Heart right ventricle (tissue), 16 donors: ENCODE measurements around the gene CTAGE4. TPM values are rescaled to one million over a fixed set of nuclear protein-coding genes. Genes with fewer than 3 reads are reported as not detected.
"Not testable (repeated sequence)": the region's sequence is repeated elsewhere in the genome, so short reads cannot be mapped to it uniquely, and the experiment has no call there.

ENCODE experiments used
- ATAC-seq, 8 donors: fragments of 200-7000 bp; cut with Tn5 transposase; one replicate each; pipeline ENCODE4 v1.9.1; 2020; ENCODE audit warnings: mild to moderate bottlenecking in 8 of 8, moderate library complexity in 8 of 8, moderate number of reproducible peaks in 1 of 8
- DNase-seq, 2 donors: peaks; one replicate each; pipeline ENCODE4 v3.0.0-alpha.2; 2020
- H3K27ac ChIP-seq, 10 donors: fragments of 200-600 bp; sonication (generic) in 2 of 10; one replicate each; pipeline versions ENCODE4 v1.5.0 to v1.8.0; 2020 to 2022; ENCODE audit warnings: mild to moderate bottlenecking in 3 of 10
- H3K27me3 ChIP-seq, 7 donors: fragments of 200-600 bp; one replicate each; pipeline ENCODE4 v1.8.0; 2021 to 2022; ENCODE audit warnings: mild to moderate bottlenecking in 2 of 7
- H3K36me3 ChIP-seq, 9 donors: fragments of 200-600 bp; sonication (generic) in 1 of 9; one replicate each; pipeline versions ENCODE4 v1.5.0 to v1.8.0; 2020 to 2022; ENCODE audit warnings: mild to moderate bottlenecking in 2 of 9
- H3K4me1 ChIP-seq, 9 donors: fragments of 200-600 bp; sonication (generic) in 1 of 9; one replicate each; pipeline versions ENCODE4 v1.5.0 to v1.8.0; 2020 to 2022; ENCODE audit warnings: mild to moderate bottlenecking in 4 of 9
- H3K4me3 ChIP-seq, 10 donors: fragments of 200-600 bp; sonication (generic) in 2 of 10; one replicate each; pipeline versions ENCODE4 v1.5.0 to v1.8.0; 2020 to 2022; ENCODE audit warnings: mild to moderate bottlenecking in 7 of 10, moderate library complexity in 2 of 10
- H3K9me3 ChIP-seq, 11 donors: fragments of 200-600 bp in 10 of 11; sonication (generic) in 2 of 11; one replicate each; pipeline versions ENCODE4 v1.5.0 to v1.8.0; 2013 to 2022; ENCODE audit warnings: mild to moderate bottlenecking in 2 of 11, control low read depth in 1 of 11, moderate library complexity in 1 of 11
- WGBS, 2 donors: extraction: QIAGEN DNeasy Blood & Tissue Kit; methylation state at CpG; one replicate each; pipeline ENCODE4 v1.1.7; 2013; ENCODE audit warnings: inconsistent platforms in 1 of 2; 5-methylcytosine and 5-hydroxymethylcytosine counted together
- intact Hi-C, 10 donors: fragments of 100-400 bp; cut with DNase I; formaldehyde crosslinking; loops; one replicate each; pipeline versions ENCODE4 v1.11.1 to v1.14.2; 2022
- polyA plus RNA-seq, 2 donors: library from polyadenylated mRNA; stranded (reverse); fragments of 200-250 nt; gene quantifications; one replicate each; pipeline ENCODE4 v1.2.3, GENCODE V29; 2013
- total RNA-seq, 10 donors: library from RNA; stranded (reverse); fragmentation: NEBNext Ultra II Directional in 3 of 10; extraction: Animal tissue kit (Norgen Biotek cat#: 25700) in 3 of 10; gene quantifications; one replicate each; pipeline versions ENCODE4 v1.2.1 to v1.2.4, GENCODE V29; 2021 to 2023
- TF ChIP-seq, protein P1 (sequence below), 9 donors: fragments of 200-600 bp; sonication (generic) in 2 of 9; IDR thresholded peaks; one replicate each; pipeline versions ENCODE4 v1.5.0 to v1.8.0; 2021 to 2022; ENCODE audit warnings: antibody characterized with exemption in 9 of 9, mild to moderate bottlenecking in 5 of 9, moderate library complexity in 1 of 9
- donor health status: Arrhythmogenic right ventricular cardiomyopathy.
- donor health status: ischemic (EF 13 %, LVEDD 7.1; RV severe dilation, severe dysfunction).
- donor health status: healthy with polysubstance abuse.
- donor health status: DM: no; HTN: yes; CAD: no.
- donor health status: DM: no; HTN: no; CAD: no.
- donor health status: ischemic (EF 25% LVEDD 6.9; RV normal size, moderate dysfunction).
- donor health status: ischemic (EF 25% LVEDD 5.7; RV mildly dilated, moderate dysfunction).
- donor health status: healthy.
- donor health status: DM: yes; HTN: yes; CAD: no.
- donor health status: Ischemic cardiomyopathy.
- donor health status: ischemic (EF 35%, LVEDD 5.7; RV mildly dilated, moderate dysfunction).
- donor health status: nonischemic (EF 11% LVEDD 7.7; RV severe dilation, severe dysfunction).
- donor health status: DM: yes; HTN: yes; CAD: no.
- donor health status: PGD.
- donor health status: ischemic (EF 29% LVEDD 5.4; RV normal size, mild dysfunction).
- donor health status: nonischemic (EF 23%, LVEDD 6.1; RV moderate dilation, normal function).

CTAGE4 gene
- total and polyA plus RNA-seq, 12 donors, result 0.03 to 0.80 (median 0.24) TPM; not detected in 2

DNA sequence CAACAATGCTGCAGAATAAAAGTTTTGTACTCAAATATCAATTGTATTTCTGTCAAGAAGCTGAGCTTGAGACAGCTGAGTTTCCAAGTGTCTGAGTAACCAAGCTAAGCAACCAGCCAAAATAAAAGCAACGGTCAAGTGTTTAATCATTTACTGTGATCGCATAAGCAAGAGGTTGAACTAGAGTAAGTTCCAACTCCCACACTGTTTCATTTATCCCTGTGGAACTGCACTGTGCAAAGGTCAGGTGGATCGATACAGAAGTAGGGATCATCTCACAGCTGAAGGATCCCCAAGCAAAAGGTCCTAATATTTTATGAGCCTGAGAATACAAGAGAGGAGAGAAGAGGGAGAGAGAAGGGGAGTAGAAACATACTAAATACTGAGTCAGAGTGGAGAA, 38.8 kb upstream of the CTAGE4 start:
- TF ChIP-seq, protein P1, sequence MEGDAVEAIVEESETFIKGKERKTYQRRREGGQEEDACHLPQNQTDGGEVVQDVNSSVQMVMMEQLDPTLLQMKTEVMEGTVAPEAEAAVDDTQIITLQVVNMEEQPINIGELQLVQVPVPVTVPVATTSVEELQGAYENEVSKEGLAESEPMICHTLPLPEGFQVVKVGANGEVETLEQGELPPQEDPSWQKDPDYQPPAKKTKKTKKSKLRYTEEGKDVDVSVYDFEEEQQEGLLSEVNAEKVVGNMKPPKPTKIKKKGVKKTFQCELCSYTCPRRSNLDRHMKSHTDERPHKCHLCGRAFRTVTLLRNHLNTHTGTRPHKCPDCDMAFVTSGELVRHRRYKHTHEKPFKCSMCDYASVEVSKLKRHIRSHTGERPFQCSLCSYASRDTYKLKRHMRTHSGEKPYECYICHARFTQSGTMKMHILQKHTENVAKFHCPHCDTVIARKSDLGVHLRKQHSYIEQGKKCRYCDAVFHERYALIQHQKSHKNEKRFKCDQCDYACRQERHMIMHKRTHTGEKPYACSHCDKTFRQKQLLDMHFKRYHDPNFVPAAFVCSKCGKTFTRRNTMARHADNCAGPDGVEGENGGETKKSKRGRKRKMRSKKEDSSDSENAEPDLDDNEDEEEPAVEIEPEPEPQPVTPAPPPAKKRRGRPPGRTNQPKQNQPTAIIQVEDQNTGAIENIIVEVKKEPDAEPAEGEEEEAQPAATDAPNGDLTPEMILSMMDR (IDR thresholded peaks at IDR 0.05), result no peak
- H3K27me3 ChIP-seq, result no peaks in the 10 kb centered on the region
- ATAC-seq (no peak), DNase-seq (no peak)
- peaks cover 0 to 39% (median 22%) of the 10 kb centered on the region in 11 donors for H3K9me3 ChIP-seq
- no peak overlapping the region for H3K27ac ChIP-seq
- no peak overlapping the region for H3K4me3 ChIP-seq
- no peaks in the 10 kb centered on the region for H3K4me1 ChIP-seq
- intact Hi-C loops, result no loop called here
- no peaks in the 10 kb centered on the region for H3K36me3 ChIP-seq
- WGBS, 2 donors, result 92 to 95% methylated on average over 3 of the region's 3 CpGs

DNA sequence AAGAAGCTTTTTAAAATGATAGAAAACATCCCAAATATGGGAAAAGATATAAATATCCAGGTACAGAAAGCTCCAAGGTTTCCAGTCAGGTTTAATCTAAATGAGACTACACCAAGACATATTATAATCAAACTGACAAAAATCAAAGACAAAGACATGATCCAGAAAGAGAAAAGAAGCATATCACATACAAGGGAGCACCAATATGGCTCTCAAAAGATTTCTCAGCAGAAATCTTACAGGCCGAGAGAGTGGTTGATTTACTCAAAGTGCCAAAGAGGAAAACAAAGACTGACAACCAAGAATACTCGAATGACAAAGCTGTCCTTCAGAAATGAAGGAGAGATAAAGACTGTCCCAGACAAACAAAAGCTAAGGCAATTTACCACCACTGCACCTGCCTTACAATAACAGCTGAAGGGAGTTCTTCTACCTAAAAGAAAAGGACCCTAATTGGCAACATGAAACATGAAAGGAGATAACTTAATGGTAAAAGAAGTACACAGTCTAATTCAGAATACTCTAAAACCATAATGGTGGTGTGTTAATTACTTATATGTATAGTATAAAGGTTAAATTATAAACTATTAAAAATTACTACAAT, 34.9 kb upstream of the CTAGE4 start:
- no peaks in the 10 kb centered on the region for H3K4me1 ChIP-seq
- H3K27me3 ChIP-seq, result peaks cover 0 to under 1% (median 0%) of the 10 kb centered on the region in 7 donors
- ATAC-seq, result no peak
- WGBS, 2 donors, result 66 to 80% methylated on average over 2 of the region's 2 CpGs
- TF ChIP-seq, protein P1 (IDR thresholded peaks at IDR 0.05), result no peak
- no peak overlapping the region for H3K27ac ChIP-seq
- DNase-seq, result no peak
- H3K36me3 ChIP-seq, result no peaks in the 10 kb centered on the region
- H3K9me3 ChIP-seq, result peaks cover 0 to 62% (median 33%) of the 10 kb centered on the region in 11 donors
- H3K4me3 ChIP-seq, result no peak overlapping the region
- intact Hi-C loops, result no loop called here

DNA sequence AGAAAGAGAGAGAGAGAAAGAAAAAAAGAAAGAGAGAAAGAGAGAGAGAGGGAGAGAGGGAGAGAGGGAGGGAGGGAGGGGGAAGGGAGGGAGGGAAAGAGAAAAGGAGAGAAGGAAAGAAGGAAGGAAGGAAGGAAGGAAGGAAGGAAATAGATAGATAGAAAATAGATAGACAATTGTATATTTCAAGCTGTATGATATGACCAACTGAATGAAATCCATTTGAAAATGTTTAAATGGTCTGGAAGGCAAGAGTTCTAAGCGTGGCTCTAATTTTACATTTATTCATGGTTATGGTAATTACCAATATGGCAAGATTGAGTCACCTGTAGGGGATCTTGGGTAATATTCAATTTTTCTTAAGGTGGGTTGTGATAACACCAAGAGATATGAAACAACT, 24.4 kb upstream of the CTAGE4 start:
- TF ChIP-seq, protein P1 (IDR thresholded peaks at IDR 0.05), result no peak
- H3K27me3 ChIP-seq, result peaks cover 0 to 3% (median 0%) of the 10 kb centered on the region in 7 donors
- H3K9me3 ChIP-seq, result peaks cover 0 to 12% (median 0%) of the 10 kb centered on the region in 11 donors
- DNase-seq, result no peak
- intact Hi-C loops, result no loop called here
- ATAC-seq, result no peak
- WGBS, 2 donors, result 92 to 97% methylated on average over 1 of the region's 1 CpG
- H3K4me3 ChIP-seq, result no peak overlapping the region
- no peaks in the 10 kb centered on the region for H3K4me1 ChIP-seq
- no peak overlapping the region for H3K27ac ChIP-seq
- no peaks in the 10 kb centered on the region for H3K36me3 ChIP-seq

DNA sequence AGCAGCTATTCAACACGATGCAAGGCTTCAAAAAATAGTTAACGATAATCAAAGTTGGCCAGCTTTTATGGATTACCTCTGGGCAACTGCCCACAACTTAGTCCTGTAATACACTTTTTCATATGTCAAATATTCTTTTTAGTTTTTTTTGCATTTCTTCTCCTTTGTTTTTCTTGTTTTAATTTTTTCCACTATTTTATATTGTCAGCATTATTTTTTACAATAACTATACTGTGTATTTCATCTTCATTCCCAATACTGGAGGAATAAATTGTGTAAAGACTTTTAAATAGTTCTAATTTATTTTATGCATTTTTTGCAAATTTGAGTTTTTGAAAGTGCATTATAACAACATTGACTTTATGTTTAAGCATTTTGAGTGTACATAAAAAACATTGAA, 18.5 kb upstream of the CTAGE4 start:
- no peak for DNase-seq
- Histone ChIP-seq H3K4me1 (no peaks in the 10 kb centered on the region), H3K27ac (no peak overlapping the region), H3K9me3 (peaks cover 0 to 13% (median 0%) of the 10 kb centered on the region in 11 donors), H3K36me3 (no peaks in the 10 kb centered on the region), H3K4me3 (no peak overlapping the region), H3K27me3 (peaks cover 0 to 3% (median 0%) of the 10 kb centered on the region in 7 donors)
- intact Hi-C loops, result no loop called here
- WGBS, 2 donors, result 62 to 67% methylated on average over 2 of the region's 2 CpGs
- ATAC-seq, result no peak
- TF ChIP-seq, protein P1 (IDR thresholded peaks at IDR 0.05), result no peak

DNA sequence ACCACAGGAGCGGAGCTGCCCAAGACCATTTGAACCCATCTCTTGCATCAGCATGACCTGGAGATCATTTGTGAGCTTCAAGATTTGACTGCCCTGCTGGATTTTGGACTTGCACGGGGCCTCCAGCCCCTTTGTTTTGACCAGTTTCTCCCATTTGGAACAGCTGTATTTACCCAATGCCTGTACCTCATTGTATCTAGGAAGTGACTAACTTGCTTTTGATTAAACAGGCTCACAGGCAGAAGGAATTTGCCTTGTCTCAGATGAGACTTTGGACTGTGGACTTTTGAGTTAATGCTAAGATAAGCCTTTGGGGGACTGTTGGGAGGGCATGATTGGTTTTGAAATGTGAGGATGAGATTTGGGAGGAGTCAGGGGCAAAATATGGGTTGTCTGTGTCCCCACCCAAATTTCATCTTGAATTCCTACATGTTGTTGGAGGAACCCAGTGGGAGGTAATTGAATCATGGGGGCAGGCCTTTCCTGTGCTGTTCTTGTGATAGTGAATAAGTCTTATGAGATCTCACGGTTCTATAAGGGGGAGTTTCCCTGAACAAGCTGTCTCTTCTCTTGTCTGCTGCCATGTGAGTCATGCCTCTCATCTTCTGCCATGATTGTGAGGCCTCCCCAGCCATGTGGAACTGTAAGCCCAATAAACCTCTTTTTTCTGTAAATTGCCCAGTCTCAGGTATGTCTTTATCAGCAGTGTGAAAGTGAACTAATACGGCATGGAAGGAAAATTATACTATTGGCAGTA, 11.5 kb upstream of the CTAGE4 start:
- H3K4me1 ChIP-seq, H3K27me3 ChIP-seq, H3K36me3 ChIP-seq, H3K9me3 ChIP-seq, H3K4me3 ChIP-seq, ATAC-seq, intact Hi-C loops, DNase-seq, H3K27ac ChIP-seq: not testable (repeated sequence)
- WGBS, 2 donors, result 75 to 76% methylated on average over 4 of the region's 4 CpGs
